Upper lobe of right lung (tissue), 1 donor: Measurements from ENCODE around the gene RBFOX1. TPM values are rescaled to one million over a fixed set of nuclear protein-coding genes. Genes with fewer than 3 reads are reported as not detected.

Experiments used
- ATAC-seq: fragments of 200-7000 bp; cut with Tn5 transposase; one replicate; pipeline ENCODE4 v1.9.1; 2020; ENCODE audit warnings: mild to moderate bottlenecking, moderate library complexity
- DNase-seq: peaks from one replicate; pipeline ENCODE4 v3.0.0-alpha.2; 2020
- H3K27ac ChIP-seq: fragments of 200-600 bp; one replicate; pipeline ENCODE4 v1.8.0; 2022
- H3K27me3 ChIP-seq: fragments of 200-600 bp; one replicate; pipeline ENCODE4 v1.8.0; 2022; ENCODE audit warnings: mild to moderate bottlenecking
- H3K36me3 ChIP-seq: fragments of 200-600 bp; one replicate; pipeline ENCODE4 v1.8.0; 2022
- H3K4me1 ChIP-seq: fragments of 200-600 bp; one replicate; pipeline ENCODE4 v1.8.0; 2022
- H3K4me3 ChIP-seq: fragments of 200-600 bp; one replicate; pipeline ENCODE4 v1.8.0; 2022; ENCODE audit warnings: mild to moderate bottlenecking
- H3K9me3 ChIP-seq: fragments of 200-600 bp; one replicate; pipeline ENCODE4 v1.8.0; 2022
- intact Hi-C: fragments of 100-400 bp; cut with DNase I; formaldehyde crosslinking; loops from one replicate; pipeline ENCODE4 v1.11.0; 2022
- total RNA-seq: library from RNA; stranded (reverse); fragmentation: NEBNext Ultra II Directional; extraction: Animal tissue kit (Norgen Biotek cat#: 25700); gene quantifications from one replicate; pipeline ENCODE4 v1.2.1, GENCODE V29; 2021
- TF ChIP-seq, protein P1 (sequence below): fragments of 200-600 bp; IDR thresholded peaks from one replicate; pipeline ENCODE4 v1.8.0; 2022; ENCODE audit warnings: antibody characterized with exemption
- donor health status: DM: no; HTN: yes; CAD: no; lungs with severe emphysema.

RBFOX1 gene
- total RNA-seq, 1 donor from 2014 or later = not detected

DNA sequence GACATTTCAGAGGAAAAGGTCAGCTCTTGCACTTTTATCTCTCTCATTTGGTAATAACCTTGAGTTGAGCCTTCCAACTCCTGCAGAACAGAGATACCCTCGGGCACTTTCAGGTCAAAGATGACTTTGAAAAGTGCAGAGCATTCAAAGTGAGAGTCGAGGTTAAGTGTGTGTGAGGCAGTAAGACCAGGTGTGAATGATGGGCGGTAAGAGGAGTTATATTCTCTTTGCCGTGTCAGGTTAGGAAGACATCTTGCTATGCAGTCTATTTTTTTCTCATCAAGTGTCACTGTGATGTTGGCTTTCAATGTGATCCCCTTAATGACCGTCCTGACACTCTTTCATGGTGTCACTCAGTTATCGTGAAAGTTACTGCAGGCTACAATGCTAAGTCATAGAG is 248.5 kb downstream of the RBFOX1 start:
- Histone ChIP-seq H3K36me3 (no peaks in the 10 kb centered on the region), H3K9me3 (no peaks in the 10 kb centered on the region), H3K4me3 (no peak overlapping the region), H3K4me1 (no peaks in the 10 kb centered on the region), H3K27me3 (no peaks in the 10 kb centered on the region), H3K27ac (no peak overlapping the region)
- ATAC-seq (no peak), DNase-seq (no peak)
- TF ChIP-seq, protein P1, sequence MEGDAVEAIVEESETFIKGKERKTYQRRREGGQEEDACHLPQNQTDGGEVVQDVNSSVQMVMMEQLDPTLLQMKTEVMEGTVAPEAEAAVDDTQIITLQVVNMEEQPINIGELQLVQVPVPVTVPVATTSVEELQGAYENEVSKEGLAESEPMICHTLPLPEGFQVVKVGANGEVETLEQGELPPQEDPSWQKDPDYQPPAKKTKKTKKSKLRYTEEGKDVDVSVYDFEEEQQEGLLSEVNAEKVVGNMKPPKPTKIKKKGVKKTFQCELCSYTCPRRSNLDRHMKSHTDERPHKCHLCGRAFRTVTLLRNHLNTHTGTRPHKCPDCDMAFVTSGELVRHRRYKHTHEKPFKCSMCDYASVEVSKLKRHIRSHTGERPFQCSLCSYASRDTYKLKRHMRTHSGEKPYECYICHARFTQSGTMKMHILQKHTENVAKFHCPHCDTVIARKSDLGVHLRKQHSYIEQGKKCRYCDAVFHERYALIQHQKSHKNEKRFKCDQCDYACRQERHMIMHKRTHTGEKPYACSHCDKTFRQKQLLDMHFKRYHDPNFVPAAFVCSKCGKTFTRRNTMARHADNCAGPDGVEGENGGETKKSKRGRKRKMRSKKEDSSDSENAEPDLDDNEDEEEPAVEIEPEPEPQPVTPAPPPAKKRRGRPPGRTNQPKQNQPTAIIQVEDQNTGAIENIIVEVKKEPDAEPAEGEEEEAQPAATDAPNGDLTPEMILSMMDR = no peak
- intact Hi-C loops = no loop called here

DNA sequence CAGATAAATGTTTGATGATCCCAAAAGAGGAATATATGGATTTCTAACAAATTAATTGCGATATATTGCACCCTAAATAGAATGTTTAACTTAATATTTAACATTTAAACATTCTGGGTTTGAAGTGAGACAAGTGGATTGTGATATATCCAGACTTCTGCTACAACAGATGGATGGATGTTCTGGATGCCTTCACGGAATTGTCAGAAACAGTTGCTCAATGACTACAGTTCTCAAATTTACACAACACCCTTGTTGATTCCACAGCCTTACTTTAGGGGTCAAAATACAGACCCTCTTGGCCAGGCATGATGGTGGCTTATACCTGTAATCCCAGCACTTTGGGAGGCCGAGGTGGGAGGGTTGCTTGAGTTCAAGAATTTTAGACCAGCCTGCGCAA is 250.8 kb downstream of the RBFOX1 start:
- TF ChIP-seq, protein P1 = no peak
- no peaks in the 10 kb centered on the region for H3K36me3 ChIP-seq
- H3K4me1 ChIP-seq = no peaks in the 10 kb centered on the region
- H3K4me3 ChIP-seq = no peak overlapping the region
- H3K27ac ChIP-seq = no peak overlapping the region
- no peak for DNase-seq
- ATAC-seq = no peak
- no peaks in the 10 kb centered on the region for H3K27me3 ChIP-seq
- H3K9me3 ChIP-seq = no peaks in the 10 kb centered on the region
- intact Hi-C loops = no loop called here

DNA sequence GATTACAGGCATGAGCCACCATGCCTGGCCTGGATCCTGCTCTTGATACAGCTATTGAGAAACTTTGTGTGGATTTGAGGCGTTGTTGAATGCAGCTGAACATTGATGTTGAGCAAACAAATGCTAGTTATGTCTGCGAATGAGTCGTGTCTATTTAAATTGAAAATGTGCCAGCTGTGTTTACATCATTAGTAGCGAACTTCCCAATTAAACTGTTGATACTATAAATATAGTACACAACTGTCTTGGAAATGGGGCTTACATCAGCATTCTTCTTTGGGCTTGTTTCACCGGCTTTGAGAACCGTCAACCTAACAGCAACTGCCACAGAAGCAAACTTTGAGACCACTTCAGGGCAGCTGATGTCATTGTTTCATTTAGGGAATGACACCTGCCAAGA is 251.9 kb downstream of the RBFOX1 start:
- no peak for ATAC-seq

DNA sequence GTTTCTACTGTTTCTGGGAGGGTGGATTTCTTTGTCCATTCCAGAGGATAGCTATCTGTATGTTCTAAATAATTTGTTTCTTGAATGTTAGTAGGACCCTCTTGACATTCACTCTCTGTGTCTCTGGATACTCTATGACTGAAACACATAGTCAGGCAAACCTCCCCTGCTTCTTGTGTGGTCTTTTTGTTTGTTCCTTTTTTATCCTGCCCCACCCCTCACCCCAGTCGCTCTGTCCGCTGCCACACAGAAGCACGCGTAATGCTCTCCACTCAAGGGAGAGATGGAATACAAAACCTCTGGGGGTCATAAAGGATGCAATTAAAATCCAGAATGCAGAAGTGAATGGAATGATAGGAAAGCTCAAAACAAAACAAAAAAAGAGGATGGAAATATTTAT is 253.1 kb downstream of the RBFOX1 start:
- H3K36me3 ChIP-seq = no peaks in the 10 kb centered on the region
- no peak overlapping the region for H3K27ac ChIP-seq
- intact Hi-C loops = no loop called here
- no peak overlapping the region for H3K4me3 ChIP-seq
- ATAC-seq = no peak
- no peaks in the 10 kb centered on the region for H3K9me3 ChIP-seq
- no peak for DNase-seq
- no peaks in the 10 kb centered on the region for H3K4me1 ChIP-seq
- H3K27me3 ChIP-seq = no peaks in the 10 kb centered on the region
- TF ChIP-seq, protein P1 = no peak

More for the DNA sequence above, 251.9 kb downstream of the RBFOX1 start:
- Histone ChIP-seq H3K4me1 (no peaks in the 10 kb centered on the region), H3K27me3 (no peaks in the 10 kb centered on the region), H3K4me3 (no peak overlapping the region), H3K9me3 (no peaks in the 10 kb centered on the region), H3K36me3 (no peaks in the 10 kb centered on the region), H3K27ac (no peak overlapping the region)
- intact Hi-C loops = no loop called here
- TF ChIP-seq, protein P1 = no peak
- no peak for DNase-seq

DNA sequence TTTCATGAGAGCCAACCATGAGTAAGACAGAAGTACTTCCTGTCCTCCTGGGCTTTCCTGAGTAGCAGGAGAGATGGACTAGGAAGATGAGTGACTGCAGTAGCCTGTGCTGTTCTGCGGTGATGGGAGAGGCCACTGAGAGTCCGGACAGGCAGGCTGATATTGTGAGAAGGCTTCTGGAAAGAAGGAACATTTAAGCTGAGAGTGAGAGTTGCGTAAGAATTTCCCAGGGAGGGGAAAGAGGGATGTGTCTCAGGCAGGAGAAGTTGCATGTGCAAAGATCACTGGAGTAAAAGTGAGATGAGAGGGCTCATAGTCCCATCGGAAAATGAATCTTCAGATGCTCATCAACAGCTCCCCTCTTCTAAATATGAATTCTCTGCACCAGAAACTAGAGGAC is 258.3 kb downstream of the RBFOX1 start:
- Histone ChIP-seq H3K4me3 (no peak overlapping the region), H3K36me3 (no peaks in the 10 kb centered on the region), H3K27me3 (no peaks in the 10 kb centered on the region), H3K9me3 (no peaks in the 10 kb centered on the region), H3K27ac (no peak overlapping the region), H3K4me1 (no peaks in the 10 kb centered on the region)
- no peak for DNase-seq
- intact Hi-C loops = no loop called here
- no peak for ATAC-seq
- TF ChIP-seq, protein P1 = no peak

DNA sequence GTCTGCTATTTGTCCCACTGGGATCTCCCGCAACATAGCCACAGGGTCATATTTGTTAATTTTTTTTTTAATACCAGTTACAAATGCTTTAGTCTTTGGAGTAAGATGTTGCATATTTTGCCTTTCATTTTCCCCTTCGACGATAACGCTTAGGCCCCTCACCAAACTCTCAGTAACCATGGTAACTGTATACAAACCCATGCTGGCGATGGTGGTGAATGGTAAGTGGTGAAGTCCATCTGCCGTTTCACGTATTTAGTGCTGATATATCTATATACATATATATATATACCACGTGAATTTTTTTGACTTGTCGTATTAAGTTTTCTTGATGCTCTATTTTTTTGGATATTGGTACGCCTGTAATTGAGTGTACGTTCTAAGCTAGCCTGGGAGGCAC is 263.7 kb downstream of the RBFOX1 start:
- DNase-seq = no peak
- no peak for ATAC-seq

More for the DNA sequence above, 263.7 kb downstream of the RBFOX1 start:
- Histone ChIP-seq H3K4me1 (no peaks in the 10 kb centered on the region), H3K27me3 (no peaks in the 10 kb centered on the region), H3K9me3 (no peaks in the 10 kb centered on the region), H3K4me3 (no peak overlapping the region), H3K36me3 (no peaks in the 10 kb centered on the region), H3K27ac (no peak overlapping the region)
- intact Hi-C loops = no loop called here
- TF ChIP-seq, protein P1 = no peak
